ENCODE results near the gene ARL17B. TPM values are rescaled to one million over a fixed set of nuclear protein-coding genes. Genes with fewer than 3 reads are reported as not detected.
"Not testable (repeated sequence)": the region's sequence is repeated elsewhere in the genome, so short reads cannot be mapped to it uniquely, and the experiment has no call there.

Gene ARL17B
- total RNA-seq, 1 experiment from 2014 or later: 35.0 TPM

- Histone ChIP-seq H3F3A (ENCODE audit: insufficient read depth, low read depth) (peaks cover 24% of the 10 kb centered on the region), H3K4me1 (replicated peaks; ENCODE audit: insufficient read depth) (peaks cover 15% of the 10 kb centered on the region), H3K4me2 (no peak overlapping the region), H3K79me2 (ENCODE audit: low read depth) (no peaks in the 10 kb centered on the region), H3K9me2 (ENCODE audit: insufficient read depth) (no peaks in the 10 kb centered on the region), H3K27ac (no peak overlapping the region), H3K36me3 (ENCODE audit: low read depth) (no peaks in the 10 kb centered on the region), H4K20me1 (ENCODE audit: insufficient read depth) (no peaks in the 10 kb centered on the region), H3K9me3 (ENCODE audit: insufficient read depth, low read depth) (no peaks in the 10 kb centered on the region), H2AFZ (no peak overlapping the region), H3K27me3 (ENCODE audit: insufficient read depth, low read depth) (no peaks in the 10 kb centered on the region), H3K4me3 (no peak overlapping the region)
- intact Hi-C loops (cut with micrococcal nuclease; ENCODE audit: unreplicated experiment): no loop called here
- BruUV-seq (replicated peaks): no TSS peak
- ChIA-PET POLR2A (ENCODE audit: unreplicated experiment) (no interaction called here), CTCF (no interaction called here)
- no peak for TF ChIP-seq CTCF (conservative IDR thresholded peaks at IDR 0.05)
- no peak for TF ChIP-seq EZH2 (IDR thresholded peaks at IDR 0.05; ENCODE audit: low read depth)
- no peak for DNase-seq
Observed at GRCh38 chr17:46270032-46270431, 91.5 kb downstream of the ARL17B start.

GRCh38 chr17:46266656-46267544 lies 94.7 kb downstream of the ARL17B start:
- POLR2A ChIA-PET (ENCODE audit: unreplicated experiment): interaction anchor here (0.6 kb wide), 1 partner anchor 821 kb away, joined by 3 read pairs; no protein-coding TSS in a partner anchor
- no peak for TF ChIP-seq CTCF (conservative IDR thresholded peaks at IDR 0.05)
- TF ChIP-seq EZH2 (IDR thresholded peaks at IDR 0.05; ENCODE audit: low read depth): no peak
- H3K4me3 ChIP-seq: peak overlapping the region; percentile 75
- peak overlapping the region; percentile 60 for H3K27ac ChIP-seq
- peak overlapping the region; percentile 93 for H3K4me2 ChIP-seq
- no peaks in the 10 kb centered on the region for H3K79me2 ChIP-seq (ENCODE audit: low read depth)
- H3F3A ChIP-seq (ENCODE audit: insufficient read depth, low read depth): peaks cover 46% of the 10 kb centered on the region
- intact Hi-C loops (cut with micrococcal nuclease; ENCODE audit: unreplicated experiment): no loop called here
- no peaks in the 10 kb centered on the region for H3K9me3 ChIP-seq (ENCODE audit: insufficient read depth, low read depth)
- H4K20me1 ChIP-seq (ENCODE audit: insufficient read depth): no peaks in the 10 kb centered on the region
- no peaks in the 10 kb centered on the region for H3K36me3 ChIP-seq (ENCODE audit: low read depth)
- H3K9me2 ChIP-seq (ENCODE audit: insufficient read depth): no peaks in the 10 kb centered on the region
- DNase-seq: peak; percentile 55 to 86
- peaks cover 31% of the 10 kb centered on the region for H3K4me1 ChIP-seq (replicated peaks; ENCODE audit: insufficient read depth)
- TSS peak; percentile 76 for BruUV-seq (replicated peaks)
- CTCF ChIA-PET: no interaction called here
- H3K27me3 ChIP-seq (ENCODE audit: insufficient read depth, low read depth): no peaks in the 10 kb centered on the region
- H2AFZ ChIP-seq: peak overlapping the region; percentile 99

GRCh38 chr17:46266063-46266655 lies 95.4 kb downstream of the ARL17B start:
- H3F3A ChIP-seq (ENCODE audit: insufficient read depth, low read depth): peaks cover 48% of the 10 kb centered on the region
- peak overlapping the region; percentile 93 for H3K4me2 ChIP-seq
- H3K9me3 ChIP-seq (ENCODE audit: insufficient read depth, low read depth); CTCF ChIA-PET; H3K27me3 ChIP-seq (ENCODE audit: insufficient read depth, low read depth); H3K9me2 ChIP-seq (ENCODE audit: insufficient read depth); intact Hi-C loops (cut with micrococcal nuclease; ENCODE audit: unreplicated experiment); H3K36me3 ChIP-seq (ENCODE audit: low read depth); H4K20me1 ChIP-seq (ENCODE audit: insufficient read depth); H3K79me2 ChIP-seq (ENCODE audit: low read depth); DNase-seq: not testable (repeated sequence)
- peak overlapping the region; percentile 87 for H2AFZ ChIP-seq
- H3K27ac ChIP-seq: peak overlapping the region; percentile 51; the same call in 1 of the 2 replicates
- BruUV-seq (replicated peaks): TSS peak; percentile 70
- POLR2A ChIA-PET (ENCODE audit: unreplicated experiment): interaction anchor here (0.6 to 0.7 kb wide), 2 partner anchors 487 to 820 kb away, joined by 3 read pairs; no protein-coding TSS in a partner anchor
- H3K4me3 ChIP-seq: peak overlapping the region; percentile 69
- peaks cover 31% of the 10 kb centered on the region for H3K4me1 ChIP-seq (replicated peaks; ENCODE audit: insufficient read depth)

Measured in PC-9 (cell line).